PC-3 (cell line): Measurements from ENCODE around the gene CDH13. TPM values are rescaled to one million over a fixed set of nuclear protein-coding genes. Genes with fewer than 3 reads are reported as not detected.

Experiments used
- ATAC-seq: fragments of 200-7000 bp; cut with Tn5 transposase; 2 replicates; pipeline ENCODE4 v1.9.1; 2020; ENCODE audit warnings: mild to moderate bottlenecking, moderate library complexity
- BruUV-seq: library from RNA; stranded (reverse); fragments of 400-500 nt; replicated peaks from 2 replicates; lab custom pipeline; 2021; lab: Mats Ljungman, UMichigan
- CTCF ChIA-PET: fragments of 300-600 bp; sonication (Branson Sonifier 250); formaldehyde crosslinking; loops from one replicate; lab custom pipeline; 2022; ENCODE audit warnings: antibody characterized with exemption; lab: Charles Lee
- POLR2A ChIA-PET: fragments of 300-600 bp; sonication (Branson Sonifier 250); formaldehyde crosslinking; loops from one replicate; lab custom pipeline; 2022; ENCODE audit warnings: antibody characterized with exemption; ENCODE audit not compliant: unreplicated experiment; lab: Charles Lee
- DNase-seq: peaks from one replicate; pipeline ENCODE4 v3.0.0-alpha.2; 2015
- H2AFZ ChIP-seq: fragments of 300-600 bp; sonication (generic); 2 replicates; pipeline ENCODE4 v1.6.0; 2016; ENCODE audit warnings: antibody characterized with exemption, low read length
- H3F3A ChIP-seq: fragments of 300-600 bp; sonication (generic); one replicate; pipeline ENCODE4 v1.6.0; 2017; ENCODE audit warnings: antibody characterized with exemption, low read length, control low read depth, mild to moderate bottlenecking; ENCODE audit not compliant: unreplicated experiment
- H3K27ac ChIP-seq: fragments of 300-600 bp; sonication (generic); 2 replicates; pipeline ENCODE4 v1.5.1; 2016; ENCODE audit warnings: mild to moderate bottlenecking, low read length
- H3K27me3 ChIP-seq: fragments of 300-600 bp; sonication (generic); 2 replicates; pipeline ENCODE4 v1.6.1; 2016; ENCODE audit warnings: low read length, mixed read lengths
- H3K36me3 ChIP-seq: fragments of 300-600 bp; sonication (generic); 2 replicates; pipeline ENCODE4 v1.6.1; 2016; ENCODE audit warnings: low read depth, mixed run types, low read length, mixed read lengths
- H3K4me1 ChIP-seq: fragments of 300-600 bp; sonication (generic); 2 replicates; pipeline ENCODE4 v1.5.1; 2016; ENCODE audit warnings: low read length; ENCODE audit not compliant: insufficient read depth
- H3K4me2 ChIP-seq: fragments of 300-600 bp; sonication (generic); 2 replicates; pipeline ENCODE4 v1.6.0; 2016; ENCODE audit warnings: low read length
- H3K4me3 ChIP-seq: fragments of 300-600 bp; sonication (generic); 2 replicates; pipeline ENCODE4 v1.5.1; 2016; ENCODE audit warnings: mild to moderate bottlenecking, low read length, mixed read lengths
- H3K79me2 ChIP-seq: fragments of 300-600 bp; sonication (generic); 2 replicates; pipeline ENCODE4 v1.6.1; 2017; ENCODE audit warnings: low read length, mixed read lengths
- H3K9ac ChIP-seq: fragments of 300-600 bp; sonication (generic); 2 replicates; pipeline ENCODE4 v1.6.0; 2016; ENCODE audit warnings: mild to moderate bottlenecking, low read length
- H3K9me2 ChIP-seq: fragments of 300-600 bp; sonication (generic); replicated peaks from 2 replicates; pipeline ENCODE4 v1.6.1; 2016; ENCODE audit warnings: mixed run types, low read length, mixed read lengths
- H3K9me3 ChIP-seq: fragments of 300-600 bp; sonication (generic); 2 replicates; pipeline ENCODE4 v1.6.1; 2016; ENCODE audit warnings: low read length, mixed read lengths
- H4K20me1 ChIP-seq: fragments of 300-600 bp; sonication (generic); 2 replicates; pipeline ENCODE4 v1.6.1; 2016; ENCODE audit warnings: low read length, mixed read lengths
- EZH2 ChIP-seq: fragments of 300-600 bp; sonication (generic); IDR thresholded peaks from one replicate; pipeline ENCODE4 v1.6.1; 2017; ENCODE audit warnings: antibody characterized with exemption, mild to moderate bottlenecking, low read length; ENCODE audit not compliant: unreplicated experiment
- EZH2phosphoT487 ChIP-seq: fragments of 300-600 bp; sonication (generic); IDR thresholded peaks from 2 replicates; pipeline ENCODE4 v1.6.1; 2018; ENCODE audit warnings: mild to moderate bottlenecking, antibody characterized with exemption, low read length, borderline replicate concordance
- intact Hi-C: fragments of 100-400 bp; cut with micrococcal nuclease; formaldehyde crosslinking; loops from 2 replicates; pipeline ENCODE4 v1.9.0; 2023
- total RNA-seq: library from RNA; depleted of rRNA; stranded (reverse); fragments of >200 nt; gene quantifications from 2 replicates; pipeline ENCODE4 v1.2.3, GENCODE V29; 2014
- TF ChIP-seq, protein P1 (sequence below): fragments of 300-600 bp; sonication (generic); conservative IDR thresholded peaks from 2 replicates; pipeline ENCODE4 v1.5.1; 2017; ENCODE audit warnings: antibody characterized with exemption, low read depth, mild to moderate bottlenecking, low read length

Gene CDH13
- total RNA-seq, 1 experiment from 2014 or later, result 0.36 TPM

DNA sequence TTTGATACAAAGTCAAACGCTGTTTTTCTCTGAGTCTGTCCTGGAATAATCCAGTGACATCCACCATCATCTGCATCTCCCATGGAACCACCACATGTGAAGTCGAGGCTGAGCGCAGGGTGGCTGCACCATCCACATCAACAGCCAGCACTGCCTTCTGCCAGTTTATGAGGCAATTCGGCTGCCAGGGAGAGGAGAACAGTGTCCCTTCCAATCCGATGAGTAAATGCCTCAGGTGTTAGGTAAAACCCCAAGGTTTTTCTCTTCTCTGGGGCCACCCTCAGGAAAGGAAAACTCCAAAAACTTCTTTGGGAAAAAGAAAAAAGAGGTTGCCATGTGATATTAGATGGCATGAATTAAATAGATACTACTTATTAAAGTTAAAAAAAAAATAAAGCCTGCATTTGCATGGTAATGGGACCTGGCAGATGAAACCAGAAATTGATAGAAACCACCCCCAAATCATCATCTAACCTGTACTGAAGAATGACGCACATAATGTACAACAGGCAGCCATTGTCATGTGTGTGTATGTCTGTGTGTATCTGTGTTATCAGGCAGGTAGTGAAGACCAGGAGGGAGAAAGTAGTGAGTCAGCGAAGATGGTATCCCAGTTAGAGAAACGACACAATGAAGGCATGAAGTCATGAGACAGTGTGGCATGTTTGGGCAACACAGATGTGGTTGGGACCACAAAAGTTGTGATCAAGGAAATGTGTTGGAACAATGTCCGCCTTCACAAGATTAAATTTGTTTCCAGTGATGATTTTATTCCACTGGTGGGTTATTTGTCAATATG is 478.7 kb downstream of the CDH13 start:
- intact Hi-C loops, result no loop called here
- no peak overlapping the region for H3K4me3 ChIP-seq
- ChIA-PET CTCF (no interaction called here), POLR2A (no interaction called here)
- H2AFZ ChIP-seq, result no peak overlapping the region
- peaks cover 4% of the 10 kb centered on the region; the same call in 1 of the 2 replicates for H3K27me3 ChIP-seq
- ATAC-seq, result no peak
- H3K9me2 ChIP-seq, result no peaks in the 10 kb centered on the region
- no TSS peak for BruUV-seq
- H3K36me3 ChIP-seq, result no peaks in the 10 kb centered on the region
- H3K79me2 ChIP-seq, result no peaks in the 10 kb centered on the region
- no peaks in the 10 kb centered on the region for H3K9me3 ChIP-seq
- H4K20me1 ChIP-seq, result no peaks in the 10 kb centered on the region
- TF ChIP-seq EZH2 (no peak), EZH2phosphoT487 (no peak)
- TF ChIP-seq, protein P1, sequence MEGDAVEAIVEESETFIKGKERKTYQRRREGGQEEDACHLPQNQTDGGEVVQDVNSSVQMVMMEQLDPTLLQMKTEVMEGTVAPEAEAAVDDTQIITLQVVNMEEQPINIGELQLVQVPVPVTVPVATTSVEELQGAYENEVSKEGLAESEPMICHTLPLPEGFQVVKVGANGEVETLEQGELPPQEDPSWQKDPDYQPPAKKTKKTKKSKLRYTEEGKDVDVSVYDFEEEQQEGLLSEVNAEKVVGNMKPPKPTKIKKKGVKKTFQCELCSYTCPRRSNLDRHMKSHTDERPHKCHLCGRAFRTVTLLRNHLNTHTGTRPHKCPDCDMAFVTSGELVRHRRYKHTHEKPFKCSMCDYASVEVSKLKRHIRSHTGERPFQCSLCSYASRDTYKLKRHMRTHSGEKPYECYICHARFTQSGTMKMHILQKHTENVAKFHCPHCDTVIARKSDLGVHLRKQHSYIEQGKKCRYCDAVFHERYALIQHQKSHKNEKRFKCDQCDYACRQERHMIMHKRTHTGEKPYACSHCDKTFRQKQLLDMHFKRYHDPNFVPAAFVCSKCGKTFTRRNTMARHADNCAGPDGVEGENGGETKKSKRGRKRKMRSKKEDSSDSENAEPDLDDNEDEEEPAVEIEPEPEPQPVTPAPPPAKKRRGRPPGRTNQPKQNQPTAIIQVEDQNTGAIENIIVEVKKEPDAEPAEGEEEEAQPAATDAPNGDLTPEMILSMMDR, result no peak
- H3K4me2 ChIP-seq, result no peak overlapping the region
- H3F3A ChIP-seq, result no peaks in the 10 kb centered on the region
- DNase-seq, result no peak
- H3K4me1 ChIP-seq, result no peaks in the 10 kb centered on the region
- no peak overlapping the region for H3K27ac ChIP-seq
- H3K9ac ChIP-seq, result no peak overlapping the region

DNA sequence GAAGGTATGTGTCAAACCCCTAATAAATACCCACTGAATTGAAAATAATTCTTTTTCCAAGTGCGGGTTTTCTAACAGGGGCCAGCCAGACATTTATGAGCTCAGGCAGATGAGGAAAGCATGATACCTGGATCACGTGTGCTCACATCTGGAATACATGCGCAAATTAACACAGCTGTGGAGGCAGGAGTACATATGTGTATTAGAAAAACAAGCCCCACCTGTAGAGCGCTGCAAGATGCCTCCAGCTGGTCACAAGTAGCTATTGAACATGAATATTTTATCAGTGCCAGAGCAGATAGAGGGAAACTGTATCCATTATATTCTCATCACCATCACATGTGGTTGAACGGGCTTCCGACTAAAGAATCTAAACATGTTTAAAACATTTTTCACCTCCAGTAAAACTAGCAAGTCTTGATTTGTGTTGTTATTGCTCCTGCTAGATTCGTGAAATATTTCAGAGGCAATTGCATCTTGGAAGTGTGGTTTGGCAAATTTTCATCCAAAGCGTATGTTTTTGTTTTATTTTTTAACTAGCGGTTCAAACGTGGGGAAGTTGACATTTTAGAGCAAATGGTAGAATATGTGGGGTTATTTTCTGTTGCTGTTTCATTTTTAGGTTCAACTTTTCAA is 482.8 kb downstream of the CDH13 start:
- intact Hi-C loops, result no loop called here
- Histone ChIP-seq H3K27ac (no peak overlapping the region), H3F3A (no peaks in the 10 kb centered on the region), H4K20me1 (no peaks in the 10 kb centered on the region), H3K4me3 (no peak overlapping the region), H3K9me3 (no peaks in the 10 kb centered on the region), H3K79me2 (no peaks in the 10 kb centered on the region), H3K27me3 (peaks cover 8% of the 10 kb centered on the region; the same call in 1 of the 2 replicates), H2AFZ (no peak overlapping the region), H3K9me2 (no peaks in the 10 kb centered on the region), H3K9ac (no peak overlapping the region), H3K4me1 (no peaks in the 10 kb centered on the region), H3K4me2 (no peak overlapping the region), H3K36me3 (no peaks in the 10 kb centered on the region)
- ChIA-PET CTCF (no interaction called here), POLR2A (no interaction called here)
- DNase-seq, result no peak
- TF ChIP-seq EZH2phosphoT487, result no peak
- TF ChIP-seq, protein P1, result no peak
- TF ChIP-seq EZH2, result no peak
- BruUV-seq, result no TSS peak
- no peak for ATAC-seq

DNA sequence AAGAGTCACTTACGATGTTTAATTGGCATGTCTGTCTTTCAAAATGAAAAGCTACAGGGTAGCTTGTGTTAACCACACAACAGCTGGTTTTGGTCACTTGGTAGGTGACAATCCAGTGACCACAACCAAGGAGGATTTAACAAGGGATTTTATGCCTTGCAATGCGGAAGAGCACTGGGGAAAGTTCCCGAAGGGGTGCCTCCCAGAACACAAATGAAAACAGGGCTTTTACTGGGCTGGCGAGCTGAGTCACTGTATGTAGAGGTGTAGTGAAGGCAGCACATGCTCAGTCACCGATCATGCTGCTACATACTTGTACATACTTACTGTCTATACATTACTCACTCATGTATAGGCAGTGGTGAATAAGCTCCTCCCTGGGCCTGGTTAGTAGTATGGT is 483.5 kb downstream of the CDH13 start:
- Histone ChIP-seq H3K4me3 (no peak overlapping the region), H3K27me3 (peaks cover 8% of the 10 kb centered on the region; the same call in 1 of the 2 replicates), H3K9me3 (no peaks in the 10 kb centered on the region), H3K27ac (no peak overlapping the region), H2AFZ (no peak overlapping the region), H4K20me1 (no peaks in the 10 kb centered on the region), H3K9ac (no peak overlapping the region), H3K36me3 (no peaks in the 10 kb centered on the region), H3K4me1 (no peaks in the 10 kb centered on the region), H3K9me2 (no peaks in the 10 kb centered on the region), H3F3A (no peaks in the 10 kb centered on the region), H3K79me2 (no peaks in the 10 kb centered on the region), H3K4me2 (no peak overlapping the region)
- ChIA-PET POLR2A (no interaction called here), CTCF (no interaction called here)
- intact Hi-C loops, result no loop called here
- ATAC-seq (no peak), DNase-seq (no peak)
- TF ChIP-seq EZH2 (no peak), EZH2phosphoT487 (no peak)
- TF ChIP-seq, protein P1, result no peak
- BruUV-seq, result no TSS peak
